ENCODE measurements around the gene CDHR3. TPM values are rescaled to one million over a fixed set of nuclear protein-coding genes. Genes with fewer than 3 reads are reported as not detected.

The CDHR3 gene
- total RNA-seq, 4 donors from 2014 or later = 5.4 to 7.9 (median 5.9) TPM; not detected in 1

DNA sequence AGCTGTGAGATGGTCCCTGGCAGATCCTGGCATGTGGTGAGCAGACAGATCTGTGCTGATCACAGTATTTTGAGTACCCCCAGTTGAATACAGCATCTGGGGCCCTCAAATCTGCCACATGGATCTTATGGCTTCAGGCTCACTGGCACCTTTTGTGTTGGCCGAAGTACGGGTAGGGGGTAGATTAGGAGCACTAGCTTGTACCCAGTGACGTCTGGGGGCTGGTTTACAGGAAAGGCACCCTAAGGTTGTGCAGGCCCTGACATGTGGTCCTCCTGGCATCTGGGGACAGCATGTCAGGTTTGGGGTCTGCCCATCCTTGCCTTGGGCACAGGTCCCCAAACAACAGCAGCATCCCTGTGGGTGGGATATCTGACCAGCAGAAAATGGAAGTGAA is 95.9 kb downstream of the CDHR3 start:
- Histone ChIP-seq H3K27me3 (no peaks in the 10 kb centered on the region), H3K4me3 (no peak overlapping the region), H3K9me3 (no peaks in the 10 kb centered on the region), H3K4me1 (no peaks in the 10 kb centered on the region), H3K36me3 (no peaks in the 10 kb centered on the region), H3K27ac (no peak overlapping the region)
- DNase-seq = no peak
- TF ChIP-seq POLR2A (IDR thresholded peaks at IDR 0.05) = no peak
- TF ChIP-seq, protein P1, sequence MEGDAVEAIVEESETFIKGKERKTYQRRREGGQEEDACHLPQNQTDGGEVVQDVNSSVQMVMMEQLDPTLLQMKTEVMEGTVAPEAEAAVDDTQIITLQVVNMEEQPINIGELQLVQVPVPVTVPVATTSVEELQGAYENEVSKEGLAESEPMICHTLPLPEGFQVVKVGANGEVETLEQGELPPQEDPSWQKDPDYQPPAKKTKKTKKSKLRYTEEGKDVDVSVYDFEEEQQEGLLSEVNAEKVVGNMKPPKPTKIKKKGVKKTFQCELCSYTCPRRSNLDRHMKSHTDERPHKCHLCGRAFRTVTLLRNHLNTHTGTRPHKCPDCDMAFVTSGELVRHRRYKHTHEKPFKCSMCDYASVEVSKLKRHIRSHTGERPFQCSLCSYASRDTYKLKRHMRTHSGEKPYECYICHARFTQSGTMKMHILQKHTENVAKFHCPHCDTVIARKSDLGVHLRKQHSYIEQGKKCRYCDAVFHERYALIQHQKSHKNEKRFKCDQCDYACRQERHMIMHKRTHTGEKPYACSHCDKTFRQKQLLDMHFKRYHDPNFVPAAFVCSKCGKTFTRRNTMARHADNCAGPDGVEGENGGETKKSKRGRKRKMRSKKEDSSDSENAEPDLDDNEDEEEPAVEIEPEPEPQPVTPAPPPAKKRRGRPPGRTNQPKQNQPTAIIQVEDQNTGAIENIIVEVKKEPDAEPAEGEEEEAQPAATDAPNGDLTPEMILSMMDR (IDR thresholded peaks at IDR 0.05) = no peak
- intact Hi-C loops (cut with DNase I; ENCODE audit: low total_unique reads) = no loop called here

DNA sequence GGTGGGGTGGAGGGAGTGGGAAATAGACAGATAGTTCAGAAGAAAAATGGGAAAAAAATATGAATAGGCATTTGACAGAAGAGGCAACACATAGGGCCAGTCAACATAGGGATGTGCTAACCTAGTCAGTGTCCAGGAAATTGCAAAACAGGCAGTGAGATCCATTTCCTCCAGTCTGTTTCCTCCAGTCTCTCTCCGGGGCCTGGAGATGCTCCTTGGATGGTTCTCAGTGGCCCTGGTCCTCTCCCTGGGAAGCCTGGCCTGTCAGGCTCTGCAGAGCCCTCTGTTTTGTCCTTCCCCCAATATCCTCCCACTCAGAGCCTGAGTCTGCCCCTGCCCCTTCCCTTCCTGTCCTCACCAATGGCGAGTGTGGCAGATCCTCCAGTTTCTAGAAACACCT is 96.5 kb downstream of the CDHR3 start:
- TF ChIP-seq, protein P1 (IDR thresholded peaks at IDR 0.05) = no peak
- no peak for TF ChIP-seq POLR2A (IDR thresholded peaks at IDR 0.05)
- no peaks in the 10 kb centered on the region for H3K27me3 ChIP-seq
- peaks cover 0 to 6% of the 10 kb centered on the region in 2 donors for H3K4me1 ChIP-seq
- peak in 1 of 2 donors; percentile 9 for DNase-seq
- no peak overlapping the region for H3K27ac ChIP-seq
- intact Hi-C loops (cut with DNase I; ENCODE audit: low total_unique reads) = no loop called here
- H3K9me3 ChIP-seq = no peaks in the 10 kb centered on the region
- no peaks in the 10 kb centered on the region for H3K36me3 ChIP-seq
- H3K4me3 ChIP-seq = no peak overlapping the region

DNA sequence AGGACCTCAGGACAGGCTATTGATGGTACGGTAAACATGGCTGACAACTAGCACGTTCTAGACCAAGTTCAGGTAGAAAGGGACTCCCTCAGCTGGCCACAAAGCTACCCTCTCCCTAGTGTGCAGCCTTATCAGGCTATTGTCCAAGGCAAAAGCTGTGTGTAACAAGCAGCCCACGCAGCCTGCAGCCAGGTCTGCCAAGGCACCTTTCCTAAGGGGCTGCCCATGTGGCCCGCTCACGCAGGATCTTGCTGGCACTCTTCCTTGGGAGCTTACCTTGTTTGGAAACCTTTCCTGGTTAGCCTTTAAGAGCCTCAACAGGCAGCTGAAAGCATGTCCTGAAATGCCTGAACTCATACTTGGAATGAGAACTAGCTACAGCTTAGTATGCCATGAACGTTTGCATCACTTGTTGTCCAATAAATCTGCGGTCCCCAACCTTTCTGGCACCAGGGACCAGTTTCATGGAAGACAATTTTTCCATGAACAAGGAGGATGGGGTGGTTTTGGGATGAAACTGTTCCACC is 97.4 kb downstream of the CDHR3 start:
- no peaks in the 10 kb centered on the region for H3K36me3 ChIP-seq
- no peaks in the 10 kb centered on the region for H3K9me3 ChIP-seq
- peak in 1 of 2 donors; percentile 7 for DNase-seq
- H3K27ac ChIP-seq = no peak overlapping the region
- intact Hi-C loops (cut with DNase I; ENCODE audit: low total_unique reads) = no loop called here
- H3K4me1 ChIP-seq = peaks cover 0 to 10% of the 10 kb centered on the region in 2 donors
- H3K4me3 ChIP-seq = no peak overlapping the region
- H3K27me3 ChIP-seq = no peaks in the 10 kb centered on the region
- no peak for TF ChIP-seq POLR2A (IDR thresholded peaks at IDR 0.05)
- TF ChIP-seq, protein P1 (IDR thresholded peaks at IDR 0.05) = no peak

DNA sequence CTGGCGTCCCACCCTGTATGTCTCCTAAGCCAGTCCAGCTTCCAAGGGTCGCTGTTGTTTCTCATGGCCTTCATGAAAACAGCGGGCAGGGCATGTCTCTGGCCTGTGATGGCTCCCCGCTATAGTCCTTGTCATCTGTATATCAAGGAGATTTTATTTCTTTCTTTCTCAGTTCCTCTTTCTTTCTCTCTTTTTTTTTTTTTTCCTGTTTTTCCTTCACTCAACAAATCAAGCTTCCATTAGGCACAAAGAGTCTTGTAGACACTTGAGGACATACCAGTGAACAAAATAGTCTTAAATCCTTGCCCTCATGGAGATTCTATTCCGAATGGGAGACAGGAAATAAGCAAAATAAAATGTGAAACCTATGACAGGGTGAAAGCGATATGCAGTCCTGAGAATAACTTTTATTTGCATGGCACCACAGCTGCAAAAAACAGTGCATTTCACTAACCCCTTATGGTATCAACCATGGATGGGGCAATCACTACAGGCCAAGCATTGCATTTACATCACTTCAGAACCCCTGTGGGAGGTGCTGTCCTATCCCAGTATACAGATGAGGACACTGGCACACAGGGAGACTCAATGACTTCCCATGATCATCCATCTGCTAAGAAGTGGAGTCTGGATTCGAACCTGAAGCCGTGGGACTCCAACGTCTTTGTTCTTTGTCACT is 98.4 kb downstream of the CDHR3 start:
- Histone ChIP-seq H3K9me3 (no peaks in the 10 kb centered on the region), H3K27ac (no peak overlapping the region), H3K4me1 (peaks cover 0 to 10% of the 10 kb centered on the region in 2 donors), H3K4me3 (no peak overlapping the region), H3K36me3 (no peaks in the 10 kb centered on the region), H3K27me3 (no peaks in the 10 kb centered on the region)
- peak in 1 of 2 donors; percentile 9 for DNase-seq
- TF ChIP-seq, protein P1 (IDR thresholded peaks at IDR 0.05) = no peak
- TF ChIP-seq POLR2A (IDR thresholded peaks at IDR 0.05) = no peak
- intact Hi-C loops (cut with DNase I; ENCODE audit: low total_unique reads) = no loop called here

DNA sequence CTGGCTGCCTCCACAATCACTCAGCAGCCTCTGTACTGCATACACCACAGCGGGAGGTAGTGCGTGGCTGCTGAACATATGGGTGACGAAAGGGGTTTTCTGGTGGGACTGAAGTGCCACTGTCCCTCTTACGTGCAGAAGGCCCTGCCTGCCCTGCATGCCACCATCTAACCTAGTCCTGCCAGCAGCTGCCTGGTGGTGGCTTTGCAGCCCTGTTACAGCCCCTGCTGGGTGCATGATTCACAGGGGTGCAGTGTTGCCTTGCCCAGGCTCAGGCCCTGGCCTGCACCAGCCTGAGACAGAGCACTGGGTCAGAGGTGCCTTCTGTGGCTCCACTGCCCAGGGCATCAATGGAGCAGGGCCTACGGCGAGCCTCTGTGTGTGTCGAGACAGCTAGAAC is 98.9 kb downstream of the CDHR3 start:
- Histone ChIP-seq H3K4me3 (no peak overlapping the region), H3K9me3 (no peaks in the 10 kb centered on the region), H3K27ac (no peak overlapping the region), H3K4me1 (peaks cover 0 to 10% of the 10 kb centered on the region in 2 donors), H3K36me3 (no peaks in the 10 kb centered on the region), H3K27me3 (no peaks in the 10 kb centered on the region)
- DNase-seq = peak in 1 of 2 donors; percentile 9
- TF ChIP-seq, protein P1 (IDR thresholded peaks at IDR 0.05) = no peak
- TF ChIP-seq POLR2A (IDR thresholded peaks at IDR 0.05) = no peak
- intact Hi-C loops (cut with DNase I; ENCODE audit: low total_unique reads) = no loop called here
